Cardiac muscle cell (in vitro differentiated cells and primary cell): ENCODE data around the gene ARHGEF6. TPM values are rescaled to one million over a fixed set of nuclear protein-coding genes. Genes with fewer than 3 reads are reported as not detected.
"Not testable (repeated sequence)": the region's sequence is repeated elsewhere in the genome, so short reads cannot be mapped to it uniquely, and the experiment has no call there.

Experiments
- DNase-seq, 2 donors: peaks; one replicate each; pipeline versions ENCODE4 v3.0.0 to v3.0.0-alpha.2; 2010 to 2017; ENCODE audit warnings: low read depth in 1 of 2, low spot score in 1 of 2
- H3K27ac ChIP-seq: fragments of 200-600 bp; sonication (generic); 2 replicates; pipeline ENCODE4 v1.5.1; 2016
- H3K27me3 ChIP-seq: fragments of 200-600 bp; sonication (generic); 2 replicates; pipeline ENCODE4 v1.6.0; 2016; ENCODE audit warnings: control low read depth
- H3K36me3 ChIP-seq: fragments of 200-600 bp; sonication (generic); 2 replicates; pipeline ENCODE4 v1.5.1; 2016; ENCODE audit warnings: control low read depth
- H3K4me1 ChIP-seq: fragments of 200-600 bp; sonication (generic); 2 replicates; pipeline ENCODE4 v1.8.1; 2017; ENCODE audit warnings: low read depth, mild to moderate bottlenecking, mixed run types
- H3K4me3 ChIP-seq: fragments of 200-600 bp; sonication (generic); 2 replicates; pipeline ENCODE4 v1.5.1; 2016; ENCODE audit warnings: mild to moderate bottlenecking
- H3K9me3 ChIP-seq: fragments of 200-600 bp; sonication (generic); 2 replicates; pipeline ENCODE4 v1.5.1; 2017; ENCODE audit warnings: low read depth, mild to moderate bottlenecking, control low read depth
- CTCF ChIP-seq: IDR thresholded peaks from 2 replicates; pipeline ENCODE4 v1.5.1; 2012; ENCODE audit warnings: low read depth, mild to moderate bottlenecking, low read length
- polyA plus RNA-seq: library from polyadenylated mRNA; unstranded; fragments of >200 nt; fragmentation: Nextera tagmentation; extraction: Ambion mirVana; gene quantifications from 2 replicates; pipeline ENCODE4 v1.2.1, GENCODE V29; 2016
- total RNA-seq: library from RNA; depleted of rRNA; stranded (reverse); fragments of >200 nt; gene quantifications from 2 replicates; pipeline ENCODE4 v1.2.3, GENCODE V29; 2016

Gene ARHGEF6
- total and polyA plus RNA-seq, 2 experiments from 2014 or later: 2.4 to 2.7 TPM

DNA sequence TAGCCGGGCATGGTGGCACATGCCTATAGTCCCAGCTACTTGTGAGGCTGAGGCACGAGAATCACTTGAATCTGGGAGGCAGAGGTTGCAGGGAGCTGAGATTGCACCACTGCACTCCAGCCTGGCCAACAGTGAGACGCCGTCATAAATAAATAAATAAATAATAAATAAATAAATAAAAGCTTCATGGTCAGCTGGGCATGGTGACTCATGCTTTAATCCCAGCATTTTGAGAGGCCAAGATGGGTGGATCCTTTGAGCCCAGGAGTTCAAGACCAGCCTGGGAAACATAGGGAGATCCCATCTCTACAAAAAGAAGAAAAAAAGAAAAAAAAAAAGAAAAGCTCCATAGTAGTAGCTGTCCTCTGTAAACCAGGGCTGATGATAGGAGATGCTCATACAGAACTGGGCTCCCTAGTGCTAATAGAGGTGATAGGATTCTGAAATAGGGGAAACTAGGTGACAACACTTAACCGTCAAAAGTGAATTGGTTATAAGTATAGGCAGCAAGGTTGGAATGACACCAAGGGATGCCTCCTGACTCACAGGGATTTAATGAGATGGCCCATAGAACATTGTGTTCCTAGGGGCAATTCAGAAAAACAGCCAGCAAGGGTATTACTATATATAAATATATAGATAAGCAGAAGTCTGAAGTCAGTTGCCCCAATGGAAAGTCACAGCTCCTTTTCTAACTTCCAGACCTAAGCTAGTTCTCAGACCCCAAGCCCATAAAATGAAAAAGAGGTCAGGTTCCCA lies 41.8 kb upstream of the ARHGEF6 start:
- peaks cover 4% of the 10 kb centered on the region for H3K36me3 ChIP-seq
- no peaks in the 10 kb centered on the region for H3K27me3 ChIP-seq
- DNase-seq: peak in 1 of 2 donors; percentile 25
- TF ChIP-seq CTCF: no peak
- H3K4me3 ChIP-seq: no peak overlapping the region
- no peaks in the 10 kb centered on the region for H3K4me1 ChIP-seq
- no peaks in the 10 kb centered on the region for H3K9me3 ChIP-seq
- no peak overlapping the region for H3K27ac ChIP-seq

GRCh38 chrX:136819756-136820155 lies 39.0 kb upstream of the ARHGEF6 start:
- H3K4me3 ChIP-seq, H3K27ac ChIP-seq: not testable (repeated sequence)

GRCh38 chrX:136819031-136819703 lies 38.4 kb upstream of the ARHGEF6 start:
- TF ChIP-seq CTCF: no peak
- no peak overlapping the region for H3K27ac ChIP-seq
- no peaks in the 10 kb centered on the region for H3K36me3 ChIP-seq
- H3K4me1 ChIP-seq: no peaks in the 10 kb centered on the region
- no peak overlapping the region for H3K4me3 ChIP-seq
- DNase-seq: no peak
- H3K9me3 ChIP-seq: no peaks in the 10 kb centered on the region
- H3K27me3 ChIP-seq: no peaks in the 10 kb centered on the region

More at GRCh38 chrX:136819756-136820155, 39.0 kb upstream of the ARHGEF6 start:
- H3K9me3 ChIP-seq, H3K27me3 ChIP-seq, H3K4me1 ChIP-seq, DNase-seq, H3K36me3 ChIP-seq: not testable (repeated sequence)

GRCh38 chrX:136816975-136817374 lies 36.2 kb upstream of the ARHGEF6 start:
- no peak overlapping the region for H3K27ac ChIP-seq
- no peak overlapping the region for H3K4me3 ChIP-seq
- DNase-seq: peak in 1 of 2 donors; percentile 21
- H3K4me1 ChIP-seq: no peaks in the 10 kb centered on the region
- H3K36me3 ChIP-seq: no peaks in the 10 kb centered on the region
- no peaks in the 10 kb centered on the region for H3K27me3 ChIP-seq
- TF ChIP-seq CTCF: no peak
- H3K9me3 ChIP-seq: no peaks in the 10 kb centered on the region

- Histone ChIP-seq H3K4me3 (no peak overlapping the region), H3K9me3 (no peaks in the 10 kb centered on the region), H3K4me1 (no peaks in the 10 kb centered on the region), H3K36me3 (peaks cover 6% of the 10 kb centered on the region), H3K27me3 (no peaks in the 10 kb centered on the region), H3K27ac (no peak overlapping the region)
- no peak for DNase-seq
- no peak for TF ChIP-seq CTCF
These were observed 34.4 kb upstream of the ARHGEF6 start for GRCh38 chrX:136814847-136815750.
